VCaP (cell line): Measurements from ENCODE around the gene ZFHX3.

Source experiments
- H3K27ac ChIP-seq: fragments of 450-650 bp; 2 replicates; pipeline ENCODE4 v1.5.1; 2017
- TF ChIP-seq, protein P1 (sequence below): fragments of 450-650 bp; conservative IDR thresholded peaks from 2 replicates; pipeline ENCODE4 v1.5.1; 2017; ENCODE audit warnings: mild to moderate bottlenecking, moderate library complexity

ZFHX3 gene

DNA sequence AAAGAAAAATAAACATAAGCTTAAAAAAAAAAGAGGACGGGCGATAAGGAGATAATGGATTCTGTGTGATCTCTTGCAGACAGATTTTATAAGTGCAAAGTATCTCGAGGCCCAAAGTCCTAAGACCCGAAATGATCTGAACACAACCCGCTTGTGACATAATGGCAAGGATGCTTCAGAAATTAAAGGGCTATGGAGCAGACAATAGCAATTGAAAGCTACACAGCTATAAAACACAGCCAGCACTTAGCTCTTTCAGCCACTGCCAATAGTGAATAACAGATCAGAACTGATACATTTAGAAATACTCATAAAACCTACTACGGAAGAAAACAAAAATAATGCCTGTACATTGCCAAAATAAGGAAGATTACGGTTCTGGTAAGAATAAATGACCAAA lies 117.5 kb downstream of the ZFHX3 start:
- no peak overlapping the region for H3K27ac ChIP-seq
- TF ChIP-seq, protein P1, sequence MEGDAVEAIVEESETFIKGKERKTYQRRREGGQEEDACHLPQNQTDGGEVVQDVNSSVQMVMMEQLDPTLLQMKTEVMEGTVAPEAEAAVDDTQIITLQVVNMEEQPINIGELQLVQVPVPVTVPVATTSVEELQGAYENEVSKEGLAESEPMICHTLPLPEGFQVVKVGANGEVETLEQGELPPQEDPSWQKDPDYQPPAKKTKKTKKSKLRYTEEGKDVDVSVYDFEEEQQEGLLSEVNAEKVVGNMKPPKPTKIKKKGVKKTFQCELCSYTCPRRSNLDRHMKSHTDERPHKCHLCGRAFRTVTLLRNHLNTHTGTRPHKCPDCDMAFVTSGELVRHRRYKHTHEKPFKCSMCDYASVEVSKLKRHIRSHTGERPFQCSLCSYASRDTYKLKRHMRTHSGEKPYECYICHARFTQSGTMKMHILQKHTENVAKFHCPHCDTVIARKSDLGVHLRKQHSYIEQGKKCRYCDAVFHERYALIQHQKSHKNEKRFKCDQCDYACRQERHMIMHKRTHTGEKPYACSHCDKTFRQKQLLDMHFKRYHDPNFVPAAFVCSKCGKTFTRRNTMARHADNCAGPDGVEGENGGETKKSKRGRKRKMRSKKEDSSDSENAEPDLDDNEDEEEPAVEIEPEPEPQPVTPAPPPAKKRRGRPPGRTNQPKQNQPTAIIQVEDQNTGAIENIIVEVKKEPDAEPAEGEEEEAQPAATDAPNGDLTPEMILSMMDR = no peak

DNA sequence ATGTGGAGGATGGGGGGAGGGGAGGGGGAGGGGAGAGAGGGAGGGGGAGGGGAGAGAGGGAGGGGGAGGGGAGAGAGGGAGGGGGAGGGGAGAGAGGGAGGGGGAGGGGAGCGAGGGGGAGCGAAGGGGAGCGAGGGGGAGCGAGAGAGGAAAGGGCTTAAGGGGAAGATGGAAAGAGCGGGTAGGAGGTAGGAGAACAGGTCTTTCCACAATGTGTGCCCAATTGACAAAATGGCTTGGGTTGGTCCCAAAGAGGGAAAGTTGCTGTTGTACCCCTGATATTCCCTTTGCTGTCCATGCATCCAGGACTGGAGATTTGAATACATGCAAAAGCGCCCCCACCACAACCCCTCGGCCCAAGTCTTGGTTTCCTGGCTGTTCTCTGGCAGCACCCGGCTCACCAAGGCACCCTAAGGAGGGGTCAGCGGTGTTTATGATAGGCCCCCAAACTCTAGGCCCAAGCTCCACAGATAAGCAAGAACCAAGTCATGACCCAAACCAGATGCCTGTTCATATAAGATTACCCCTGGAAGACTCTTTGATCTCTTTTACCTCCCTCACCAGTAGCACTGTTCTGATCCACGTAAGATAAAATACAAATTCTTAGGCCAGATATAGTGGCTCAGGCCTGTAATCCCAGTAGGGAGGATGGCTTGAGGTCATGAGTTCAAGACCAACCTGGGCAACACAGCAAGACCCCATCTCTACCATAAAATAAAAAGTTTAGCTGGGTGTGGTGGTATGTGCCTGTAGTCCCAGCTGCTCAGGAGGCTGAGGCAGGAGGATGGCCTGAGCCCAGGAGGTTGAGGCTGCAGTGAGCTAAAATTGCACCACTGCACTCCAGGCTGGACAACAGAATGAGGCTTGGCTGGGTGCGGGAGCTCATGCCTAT lies 119.6 kb downstream of the ZFHX3 start:
- TF ChIP-seq, protein P1 = no peak

DNA sequence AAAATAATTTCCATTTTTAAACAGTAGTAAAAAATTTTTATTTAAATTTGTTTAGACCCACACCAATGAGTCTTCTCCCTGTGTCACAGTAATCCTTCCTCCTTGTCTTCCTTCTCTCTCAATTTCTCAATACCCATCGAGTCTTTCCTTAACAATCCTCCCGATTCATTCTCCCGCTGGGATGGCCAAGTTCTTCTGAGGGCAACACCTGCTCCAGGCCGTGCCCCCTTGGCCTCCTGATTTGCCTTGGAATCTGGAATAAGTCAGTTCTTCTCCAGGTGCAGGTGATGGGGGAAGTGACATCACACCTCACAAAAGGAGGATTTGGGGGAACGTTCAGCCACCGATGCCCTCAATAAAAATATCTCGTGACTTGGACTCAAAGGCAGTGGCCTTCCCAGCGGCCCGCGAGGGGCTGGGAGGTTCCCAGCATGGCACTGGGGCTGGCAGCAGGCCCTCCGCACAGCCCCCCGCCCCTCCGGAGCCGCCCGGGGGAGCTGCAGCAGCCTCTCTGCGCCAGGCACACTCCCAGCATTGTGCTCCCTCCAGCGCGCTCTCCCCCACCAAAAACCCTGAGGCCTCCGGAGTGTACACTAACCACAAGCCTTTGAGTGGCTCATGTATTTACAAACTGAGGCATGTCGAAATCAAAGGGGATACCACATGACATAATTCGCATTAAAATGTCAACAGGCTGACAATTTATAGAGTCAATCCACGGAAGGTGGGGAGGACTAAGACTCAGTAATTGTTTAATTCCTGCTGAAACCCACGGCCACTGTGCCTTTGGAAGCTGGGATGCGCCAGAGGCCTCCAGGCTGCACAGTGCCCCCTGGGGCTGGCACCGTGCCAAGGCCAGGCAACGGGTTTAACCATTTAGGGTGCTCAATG lies 120.5 kb downstream of the ZFHX3 start:
- H3K27ac ChIP-seq = no peak overlapping the region
- TF ChIP-seq, protein P1 = no peak

More for the DNA sequence above, 119.6 kb downstream of the ZFHX3 start:
- H3K27ac ChIP-seq = no peak overlapping the region

DNA sequence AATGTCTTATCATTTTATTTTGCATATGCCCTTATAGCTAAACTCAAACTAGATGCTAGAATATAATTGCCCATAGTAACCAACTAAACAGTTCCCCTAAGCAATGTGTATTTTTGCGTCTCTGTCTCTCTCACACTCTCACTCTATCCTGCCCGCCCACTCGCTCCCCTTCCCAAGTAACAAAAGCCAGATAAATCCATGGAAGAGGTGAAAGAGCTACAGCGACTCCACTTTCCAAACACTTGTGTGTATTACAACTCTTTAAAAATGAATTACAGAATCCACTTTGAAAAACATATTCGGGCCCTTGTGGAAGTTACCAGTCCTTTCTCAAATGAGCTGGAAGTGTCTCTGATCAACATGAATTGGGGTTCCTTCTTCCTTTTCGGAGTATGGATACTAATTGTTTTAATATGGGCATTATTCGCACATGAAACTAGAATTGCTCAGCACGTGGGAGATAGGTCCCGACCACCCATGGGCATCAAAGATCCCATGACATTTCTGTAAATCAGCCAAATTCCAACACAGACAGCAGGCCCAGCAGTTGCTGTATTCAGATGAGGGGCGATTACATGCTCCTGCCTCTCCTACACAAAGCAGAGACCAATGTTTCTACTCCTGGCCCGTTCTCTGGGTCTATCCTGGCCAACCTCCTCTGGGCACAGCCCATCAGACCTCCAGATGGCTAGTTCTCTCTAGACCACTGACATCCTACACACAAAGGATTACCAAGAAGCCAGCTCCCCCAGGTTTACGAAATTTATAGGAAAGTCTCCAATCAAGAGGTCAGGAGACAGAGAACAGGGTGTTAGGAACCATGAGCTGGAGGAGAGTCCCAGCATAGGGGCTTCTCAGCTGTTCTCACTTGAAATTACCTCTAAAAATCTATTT lies 121.5 kb downstream of the ZFHX3 start:
- TF ChIP-seq, protein P1 = no peak
- H3K27ac ChIP-seq = no peak overlapping the region

DNA sequence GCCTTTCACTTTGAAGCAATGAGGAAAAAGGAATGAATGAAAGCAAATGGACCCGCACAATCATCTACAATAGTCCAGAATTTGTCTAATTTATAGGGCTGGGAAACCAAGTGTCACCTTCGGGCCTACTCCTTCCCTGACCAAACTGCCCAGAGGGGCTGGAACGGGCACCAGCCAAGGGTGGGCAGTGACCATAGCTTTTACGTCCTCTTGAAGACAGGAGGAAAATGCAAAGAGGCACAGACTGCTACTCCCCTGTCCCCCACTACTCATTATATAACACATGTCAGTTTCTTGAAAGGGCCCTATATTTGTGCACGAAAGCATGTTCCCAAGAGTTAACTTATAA lies 122.3 kb downstream of the ZFHX3 start:
- TF ChIP-seq, protein P1 = no peak
- no peak overlapping the region for H3K27ac ChIP-seq

DNA sequence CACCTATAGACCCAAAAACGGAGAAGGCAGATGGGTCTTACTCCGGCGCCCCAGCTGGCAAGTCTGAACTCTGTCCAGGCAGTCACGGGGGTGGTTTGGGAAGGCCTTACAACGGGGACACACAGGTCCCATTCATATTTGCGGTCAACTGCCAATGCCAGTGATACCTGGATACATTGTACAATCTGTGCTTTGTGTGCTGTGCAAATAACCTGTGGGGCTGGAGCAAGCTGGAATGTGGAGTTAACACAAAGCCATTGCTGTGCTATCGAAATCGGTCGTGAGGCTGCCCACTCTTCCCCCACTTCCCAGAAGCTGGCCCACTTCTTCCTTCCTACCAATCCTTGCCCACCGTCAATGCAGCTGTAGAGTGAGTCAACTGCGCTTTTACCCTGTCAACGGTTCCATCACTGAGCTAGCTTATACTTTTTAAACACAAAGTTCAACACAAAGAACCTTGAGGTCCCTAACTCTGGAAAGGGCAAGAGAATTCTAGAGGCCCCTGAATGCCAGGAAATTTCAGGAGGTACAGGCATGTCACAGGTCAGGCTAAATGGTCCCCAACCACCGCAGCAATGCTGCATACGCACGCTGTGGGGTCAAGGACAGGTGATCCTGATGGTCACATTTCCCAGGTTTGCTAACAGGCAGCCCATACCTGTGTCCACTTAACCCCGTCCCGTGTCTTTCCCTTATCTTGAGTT lies 122.8 kb downstream of the ZFHX3 start:
- TF ChIP-seq, protein P1 = no peak
- no peak overlapping the region for H3K27ac ChIP-seq
